SK-N-SH (cell line): ENCODE data around the gene SANBR. TPM values are rescaled to one million over a fixed set of nuclear protein-coding genes. Genes with fewer than 3 reads are reported as not detected.

Experiments used
- CTCF ChIA-PET: fragments of 300-600, 350-600 bp; formaldehyde crosslinking; extraction: SDS; loops from one replicate; lab custom pipeline; 2021; lab: Yijun Ruan, JAX
- POLR2A ChIA-PET: fragments of 350-600 bp; sonication (Branson Sonifier 250); formaldehyde crosslinking; extraction: SDS; loops from one replicate; lab custom pipeline; 2020; ENCODE audit warnings: antibody characterized with exemption, inconsistent platforms; lab: Yijun Ruan, JAX
- DNase-seq: peaks from one replicate; pipeline ENCODE4 v3.0.0; 2012
- H2AFZ ChIP-seq: fragments of 200-600 bp; sonication (generic); 2 replicates; pipeline ENCODE4 v1.8.1; 2016; ENCODE audit warnings: antibody characterized with exemption, mild to moderate bottlenecking, low read depth
- H3F3A ChIP-seq: fragments of 200-600 bp; sonication (generic); replicated peaks from 2 replicates; pipeline ENCODE3; 2016; ENCODE audit warnings: antibody characterized with exemption, mild to moderate bottlenecking; ENCODE audit not compliant: insufficient read depth
- H3K27ac ChIP-seq, 2 experiments: fragments of 200-500 bp in 1 of 2; fragments of 200-600 bp in 1 of 2; sonication (Bioruptor generic) in 1 of 2; sonication (generic), shearing (Covaris generic) in 1 of 2; 2 replicates each; pipeline versions ENCODE4 v1.5.1 to v1.6.1; 2014 to 2016; ENCODE audit warnings: low read depth in 2 of 2, inconsistent platforms in 1 of 2, low read length in 1 of 2, mild to moderate bottlenecking in 1 of 2, mixed read lengths in 1 of 2
- H3K27me3 ChIP-seq: fragments of 200-600 bp; sonication (generic), shearing (Covaris generic); 2 replicates; pipeline ENCODE4 v1.6.1; 2016; ENCODE audit warnings: mixed run types; ENCODE audit not compliant: insufficient read depth
- H3K36me3 ChIP-seq, 2 experiments: fragments of 200-500 bp in 1 of 2; fragments of 200-600 bp in 1 of 2; sonication (Bioruptor generic) in 1 of 2; sonication (generic) in 1 of 2; replicated peaks in 1 of 2; 2 replicates each; pipeline versions ENCODE3 to v1.5.1; 2014 to 2016; ENCODE audit warnings: low read length in 1 of 2, mild to moderate bottlenecking in 1 of 2; ENCODE audit not compliant: insufficient read depth in 2 of 2, control insufficient read depth in 1 of 2
- H3K4me1 ChIP-seq, 2 experiments: fragments of 200-500 bp in 1 of 2; fragments of 200-600 bp in 1 of 2; sonication (Bioruptor generic) in 1 of 2; sonication (generic), shearing (Covaris generic) in 1 of 2; 2 replicates each; pipeline versions ENCODE4 v1.5.1 to v1.6.1; 2014 to 2016; ENCODE audit warnings: low read depth in 1 of 2, low read length in 1 of 2, mixed run types in 1 of 2; ENCODE audit not compliant: insufficient read depth in 2 of 2, control insufficient read depth in 1 of 2
- H3K4me2 ChIP-seq: fragments of 200-600 bp; sonication (generic), shearing (Covaris generic); 2 replicates; pipeline ENCODE4 v1.6.1; 2017; ENCODE audit warnings: mixed run types
- H3K4me3 ChIP-seq, 2 experiments: fragments of 200-500 bp in 1 of 2; fragments of 200-600 bp in 1 of 2; sonication (Bioruptor generic) in 1 of 2; sonication (generic), shearing (Covaris generic) in 1 of 2; 2 replicates each; pipeline versions ENCODE4 v1.5.1 to v1.8.1; 2014 to 2016; ENCODE audit warnings: low read depth in 2 of 2, inconsistent platforms in 1 of 2, low read length in 1 of 2, mild to moderate bottlenecking in 1 of 2, mixed read lengths in 1 of 2, moderate library complexity in 1 of 2
- H3K79me2 ChIP-seq: fragments of 200-600 bp; sonication (generic); 2 replicates; pipeline ENCODE4 v1.8.1; 2017; ENCODE audit warnings: mild to moderate bottlenecking; ENCODE audit not compliant: insufficient read depth
- H3K9ac ChIP-seq: fragments of 200-600 bp; sonication (generic); 2 replicates; pipeline ENCODE4 v1.6.1; 2017; ENCODE audit warnings: mixed run types
- H3K9me2 ChIP-seq: fragments of 200-600 bp; sonication (generic); 2 replicates; pipeline ENCODE4 v1.6.1; 2017; ENCODE audit warnings: mixed run types
- H3K9me3 ChIP-seq: fragments of 200-600 bp; sonication (generic); 2 replicates; pipeline ENCODE4 v1.6.1; 2017; ENCODE audit warnings: mixed run types, mild to moderate bottlenecking, moderate library complexity
- H4K20me1 ChIP-seq: fragments of 200-600 bp; sonication (generic); 2 replicates; pipeline ENCODE4 v1.6.1; 2017; ENCODE audit warnings: mild to moderate bottlenecking, mixed run types; ENCODE audit not compliant: insufficient read depth
- CHD2 ChIP-seq: fragments of 150-350 bp; IDR thresholded peaks from 2 replicates; pipeline ENCODE4 v1.6.1; 2018; ENCODE audit warnings: low read length; ENCODE audit not compliant: partially characterized antibody
- ELF1 ChIP-seq: IDR thresholded peaks from 2 replicates; pipeline ENCODE4 v1.4.0; 2012
- EZH2phosphoT487 ChIP-seq: fragments of 200-600 bp; sonication (generic); IDR thresholded peaks from 2 replicates; pipeline ENCODE4 v1.6.1; 2017; ENCODE audit warnings: low read depth, mixed run types, mild to moderate bottlenecking, antibody characterized with exemption, moderate library complexity, borderline replicate concordance
- FOXJ3 ChIP-seq: sonication (generic); formaldehyde crosslinking; IDR thresholded peaks from 2 replicates; pipeline ENCODE4 v1.5.1; 2020; ENCODE audit warnings: mild to moderate bottlenecking, missing genetic modification reagents
- MXI1 ChIP-seq: IDR thresholded peaks from 2 replicates; pipeline ENCODE4 v1.6.1; 2012; ENCODE audit warnings: mild to moderate bottlenecking, low read depth, low read length, improper control_type of control experiment
- NFIC ChIP-seq: IDR thresholded peaks from 2 replicates; pipeline ENCODE4 v1.4.0; 2012; ENCODE audit warnings: borderline replicate concordance
- RXRA ChIP-seq: IDR thresholded peaks from 2 replicates; pipeline ENCODE4 v1.4.0; 2012; ENCODE audit warnings: low read depth, mild to moderate bottlenecking, borderline replicate concordance
- TAF1 ChIP-seq: IDR thresholded peaks from 2 replicates; pipeline ENCODE4 v1.6.1; 2012; ENCODE audit warnings: low read depth, mild to moderate bottlenecking, low read length, moderate library complexity, borderline replicate concordance
- TCF12 ChIP-seq: IDR thresholded peaks from 2 replicates; pipeline ENCODE4 v1.4.0; 2012
- WGBS: methylation state at CpG from one replicate; pipeline ENCODE4 v1.1.6; 2017; ENCODE audit warnings: low lambda C conversion rate; 5-methylcytosine and 5-hydroxymethylcytosine counted together
- polyA plus RNA-seq, 3 experiments: library from polyadenylated mRNA; depleted of rRNA; stranded (reverse); fragments of >200 nt; gene quantifications; 2 replicates each; pipeline ENCODE4 v1.2.3, GENCODE V29; 2012
- TF ChIP-seq, protein P1 (sequence below): fragments of 150-350 bp; IDR thresholded peaks from 2 replicates; pipeline ENCODE4 v1.6.1; 2017; ENCODE audit warnings: antibody characterized with exemption, low read length, low read depth, borderline replicate concordance
- TF ChIP-seq, protein P2 (sequence below): fragments of 150-350 bp; IDR thresholded peaks from 2 replicates; pipeline ENCODE4 v1.6.1; 2016; ENCODE audit warnings: mild to moderate bottlenecking, low read depth, low read length
- TF ChIP-seq, protein P3 (sequence below): IDR thresholded peaks from 2 replicates; pipeline ENCODE4; 2012
- TF ChIP-seq, protein P4 (sequence below): fragments of 200-600 bp; sonication (generic); IDR thresholded peaks from 2 replicates; pipeline ENCODE4 v1.6.1; 2017; ENCODE audit warnings: antibody characterized with exemption, mild to moderate bottlenecking, moderate library complexity
- TF ChIP-seq, protein P5 (sequence below): IDR thresholded peaks from 2 replicates; pipeline ENCODE4 v1.6.1; 2012; ENCODE audit warnings: mild to moderate bottlenecking, low read depth, low read length, moderate library complexity

The SANBR gene
- polyA plus RNA-seq, 1 of the 3 experiments (the other 2 are of a cell fraction): 4.3 TPM

DNA sequence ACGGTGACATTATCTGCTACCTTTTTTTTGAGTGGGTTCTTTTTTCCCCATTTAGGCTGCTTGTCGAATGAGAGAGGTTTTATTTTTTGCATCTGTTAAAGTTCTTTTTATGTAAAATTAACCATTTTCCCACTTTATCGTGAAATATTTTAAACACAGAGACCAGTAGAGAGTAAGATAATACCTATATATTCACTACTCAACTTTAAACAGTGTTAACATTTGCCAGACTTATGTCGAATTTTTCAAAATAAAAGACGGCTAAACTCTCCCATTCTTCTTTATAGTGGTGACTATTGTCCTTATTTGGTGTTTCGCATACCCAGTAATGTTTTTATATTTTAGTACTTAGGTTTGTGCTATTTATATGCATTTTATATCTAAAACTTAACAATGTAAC, 46.9 kb upstream of the SANBR start (continued):
- TF ChIP-seq, protein P1, sequence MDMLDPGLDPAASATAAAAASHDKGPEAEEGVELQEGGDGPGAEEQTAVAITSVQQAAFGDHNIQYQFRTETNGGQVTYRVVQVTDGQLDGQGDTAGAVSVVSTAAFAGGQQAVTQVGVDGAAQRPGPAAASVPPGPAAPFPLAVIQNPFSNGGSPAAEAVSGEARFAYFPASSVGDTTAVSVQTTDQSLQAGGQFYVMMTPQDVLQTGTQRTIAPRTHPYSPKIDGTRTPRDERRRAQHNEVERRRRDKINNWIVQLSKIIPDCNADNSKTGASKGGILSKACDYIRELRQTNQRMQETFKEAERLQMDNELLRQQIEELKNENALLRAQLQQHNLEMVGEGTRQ: no peak
- TF ChIP-seq, protein P2, sequence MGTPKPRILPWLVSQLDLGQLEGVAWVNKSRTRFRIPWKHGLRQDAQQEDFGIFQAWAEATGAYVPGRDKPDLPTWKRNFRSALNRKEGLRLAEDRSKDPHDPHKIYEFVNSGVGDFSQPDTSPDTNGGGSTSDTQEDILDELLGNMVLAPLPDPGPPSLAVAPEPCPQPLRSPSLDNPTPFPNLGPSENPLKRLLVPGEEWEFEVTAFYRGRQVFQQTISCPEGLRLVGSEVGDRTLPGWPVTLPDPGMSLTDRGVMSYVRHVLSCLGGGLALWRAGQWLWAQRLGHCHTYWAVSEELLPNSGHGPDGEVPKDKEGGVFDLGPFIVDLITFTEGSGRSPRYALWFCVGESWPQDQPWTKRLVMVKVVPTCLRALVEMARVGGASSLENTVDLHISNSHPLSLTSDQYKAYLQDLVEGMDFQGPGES: no peak
- TF ChIP-seq, protein P3, sequence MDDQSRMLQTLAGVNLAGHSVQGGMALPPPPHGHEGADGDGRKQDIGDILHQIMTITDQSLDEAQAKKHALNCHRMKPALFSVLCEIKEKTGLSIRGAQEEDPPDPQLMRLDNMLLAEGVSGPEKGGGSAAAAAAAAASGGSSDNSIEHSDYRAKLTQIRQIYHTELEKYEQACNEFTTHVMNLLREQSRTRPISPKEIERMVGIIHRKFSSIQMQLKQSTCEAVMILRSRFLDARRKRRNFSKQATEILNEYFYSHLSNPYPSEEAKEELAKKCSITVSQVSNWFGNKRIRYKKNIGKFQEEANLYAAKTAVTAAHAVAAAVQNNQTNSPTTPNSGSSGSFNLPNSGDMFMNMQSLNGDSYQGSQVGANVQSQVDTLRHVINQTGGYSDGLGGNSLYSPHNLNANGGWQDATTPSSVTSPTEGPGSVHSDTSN: no peak
- TF ChIP-seq, all 33 proteins: peak for 0

DNA sequence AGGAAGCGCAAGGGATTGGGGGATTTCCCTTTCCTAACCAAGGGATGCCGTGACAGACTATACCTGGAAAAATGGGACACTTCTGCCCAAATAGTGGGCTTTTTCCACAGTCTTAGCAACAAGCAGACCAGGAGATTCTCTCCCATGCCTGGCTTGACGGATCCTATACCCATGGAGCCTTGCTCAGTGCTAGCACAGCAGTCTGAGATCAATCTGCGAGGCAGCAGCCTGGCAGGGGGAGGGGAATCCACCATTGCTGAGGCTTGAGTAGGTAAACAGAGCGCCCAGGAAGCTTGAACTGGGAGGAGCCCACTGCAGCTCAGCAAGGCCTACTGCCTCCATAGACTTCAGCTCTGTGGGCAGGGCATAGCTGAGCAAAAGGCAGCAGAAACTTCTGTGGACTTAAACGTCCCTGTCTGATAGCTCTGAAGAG, 44.4 kb upstream of the SANBR start:
- Histone ChIP-seq H2AFZ (no peak overlapping the region), H3K9ac (no peak overlapping the region), H3K9me2 (no peaks in the 10 kb centered on the region), H3F3A (peaks cover 3% of the 10 kb centered on the region), H3K4me2 (no peak overlapping the region), H3K27me3 (no peaks in the 10 kb centered on the region), H4K20me1 (peaks cover 9% of the 10 kb centered on the region; the same call in 1 of the 2 replicates), H3K36me3 (peaks cover 2 to 31% of the 10 kb centered on the region in 2 experiments), H3K9me3 (no peaks in the 10 kb centered on the region), H3K27ac (no peak overlapping the region), H3K4me3 (no peak overlapping the region), H3K4me1 (peaks cover 0 to 4% of the 10 kb centered on the region in 2 experiments; a peak in 2 of 4 replicates), H3K79me2 (peaks cover 94% of the 10 kb centered on the region)
- no peak for DNase-seq
- ChIA-PET POLR2A (no interaction called here), CTCF (no interaction called here)
- WGBS: 90% methylated on average over 6 of the region's 6 CpGs
- TF ChIP-seq RXRA (no peak), NFIC (no peak), EZH2phosphoT487 (no peak), ELF1 (no peak), CHD2 (no peak), MXI1 (no peak), TAF1 (no peak), FOXJ3 (CRISPR knock-in tag) (no peak), TCF12 (no peak)
- TF ChIP-seq, protein P4, sequence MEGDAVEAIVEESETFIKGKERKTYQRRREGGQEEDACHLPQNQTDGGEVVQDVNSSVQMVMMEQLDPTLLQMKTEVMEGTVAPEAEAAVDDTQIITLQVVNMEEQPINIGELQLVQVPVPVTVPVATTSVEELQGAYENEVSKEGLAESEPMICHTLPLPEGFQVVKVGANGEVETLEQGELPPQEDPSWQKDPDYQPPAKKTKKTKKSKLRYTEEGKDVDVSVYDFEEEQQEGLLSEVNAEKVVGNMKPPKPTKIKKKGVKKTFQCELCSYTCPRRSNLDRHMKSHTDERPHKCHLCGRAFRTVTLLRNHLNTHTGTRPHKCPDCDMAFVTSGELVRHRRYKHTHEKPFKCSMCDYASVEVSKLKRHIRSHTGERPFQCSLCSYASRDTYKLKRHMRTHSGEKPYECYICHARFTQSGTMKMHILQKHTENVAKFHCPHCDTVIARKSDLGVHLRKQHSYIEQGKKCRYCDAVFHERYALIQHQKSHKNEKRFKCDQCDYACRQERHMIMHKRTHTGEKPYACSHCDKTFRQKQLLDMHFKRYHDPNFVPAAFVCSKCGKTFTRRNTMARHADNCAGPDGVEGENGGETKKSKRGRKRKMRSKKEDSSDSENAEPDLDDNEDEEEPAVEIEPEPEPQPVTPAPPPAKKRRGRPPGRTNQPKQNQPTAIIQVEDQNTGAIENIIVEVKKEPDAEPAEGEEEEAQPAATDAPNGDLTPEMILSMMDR: no peak
- TF ChIP-seq, protein P5, sequence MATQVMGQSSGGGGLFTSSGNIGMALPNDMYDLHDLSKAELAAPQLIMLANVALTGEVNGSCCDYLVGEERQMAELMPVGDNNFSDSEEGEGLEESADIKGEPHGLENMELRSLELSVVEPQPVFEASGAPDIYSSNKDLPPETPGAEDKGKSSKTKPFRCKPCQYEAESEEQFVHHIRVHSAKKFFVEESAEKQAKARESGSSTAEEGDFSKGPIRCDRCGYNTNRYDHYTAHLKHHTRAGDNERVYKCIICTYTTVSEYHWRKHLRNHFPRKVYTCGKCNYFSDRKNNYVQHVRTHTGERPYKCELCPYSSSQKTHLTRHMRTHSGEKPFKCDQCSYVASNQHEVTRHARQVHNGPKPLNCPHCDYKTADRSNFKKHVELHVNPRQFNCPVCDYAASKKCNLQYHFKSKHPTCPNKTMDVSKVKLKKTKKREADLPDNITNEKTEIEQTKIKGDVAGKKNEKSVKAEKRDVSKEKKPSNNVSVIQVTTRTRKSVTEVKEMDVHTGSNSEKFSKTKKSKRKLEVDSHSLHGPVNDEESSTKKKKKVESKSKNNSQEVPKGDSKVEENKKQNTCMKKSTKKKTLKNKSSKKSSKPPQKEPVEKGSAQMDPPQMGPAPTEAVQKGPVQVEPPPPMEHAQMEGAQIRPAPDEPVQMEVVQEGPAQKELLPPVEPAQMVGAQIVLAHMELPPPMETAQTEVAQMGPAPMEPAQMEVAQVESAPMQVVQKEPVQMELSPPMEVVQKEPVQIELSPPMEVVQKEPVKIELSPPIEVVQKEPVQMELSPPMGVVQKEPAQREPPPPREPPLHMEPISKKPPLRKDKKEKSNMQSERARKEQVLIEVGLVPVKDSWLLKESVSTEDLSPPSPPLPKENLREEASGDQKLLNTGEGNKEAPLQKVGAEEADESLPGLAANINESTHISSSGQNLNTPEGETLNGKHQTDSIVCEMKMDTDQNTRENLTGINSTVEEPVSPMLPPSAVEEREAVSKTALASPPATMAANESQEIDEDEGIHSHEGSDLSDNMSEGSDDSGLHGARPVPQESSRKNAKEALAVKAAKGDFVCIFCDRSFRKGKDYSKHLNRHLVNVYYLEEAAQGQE: no peak
